HG02885 (cell line): ENCODE data around the gene TPD52L1.
"Not testable (repeated sequence)": the region's sequence is repeated elsewhere in the genome, so short reads cannot be mapped to it uniquely, and the experiment has no call there.

Experiments
- ATAC-seq: cut with Tn5 transposase; IDR thresholded peaks from one replicate; pipeline ENCODE4 v1.9.1; 2021; ENCODE audit warnings: mild to moderate bottlenecking; ENCODE audit not compliant: unreplicated experiment, poor library complexity

TPD52L1 gene

DNA sequence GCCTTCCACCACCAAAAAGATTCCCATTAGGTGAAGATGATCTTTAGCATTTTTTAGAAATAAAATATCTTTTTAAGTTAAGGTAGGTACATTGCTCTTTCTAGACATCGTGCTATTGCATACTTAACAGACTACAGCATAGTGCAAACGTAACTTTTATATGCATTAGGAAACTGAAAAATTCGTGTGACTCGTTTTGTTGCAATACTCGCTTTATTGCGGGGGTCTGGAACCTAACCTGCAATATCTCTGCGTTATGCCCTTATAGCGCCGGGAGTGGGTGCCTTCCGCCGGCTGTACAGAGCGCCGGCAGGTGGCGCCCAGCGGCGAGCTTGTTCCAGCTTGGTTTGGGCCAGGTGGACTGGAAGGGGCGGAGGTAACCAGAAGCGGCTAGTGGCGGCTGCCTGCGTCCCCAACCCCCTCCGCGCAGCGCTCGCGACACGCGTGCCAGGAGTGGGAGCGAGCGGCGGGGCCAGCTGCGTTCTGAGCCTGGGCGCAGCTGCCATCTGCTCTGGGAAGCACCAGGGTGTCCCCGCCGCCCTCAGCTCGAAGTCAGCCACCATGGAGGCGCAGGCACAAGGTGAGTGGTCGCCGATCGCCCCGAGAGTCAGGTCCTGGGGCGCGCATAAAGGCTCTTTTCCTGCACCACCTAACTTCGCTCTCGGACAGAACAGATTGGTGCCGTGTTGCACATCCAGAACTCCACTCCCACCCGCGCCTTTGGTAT is at the start of gene TPD52L1:
TPD52L1 (plus strand) TSS at position 383 of the 727 bp plus-strand sequence; CDS start at position 562, 179 bp downstream.
- ATAC-seq: peak; percentile 98

DNA sequence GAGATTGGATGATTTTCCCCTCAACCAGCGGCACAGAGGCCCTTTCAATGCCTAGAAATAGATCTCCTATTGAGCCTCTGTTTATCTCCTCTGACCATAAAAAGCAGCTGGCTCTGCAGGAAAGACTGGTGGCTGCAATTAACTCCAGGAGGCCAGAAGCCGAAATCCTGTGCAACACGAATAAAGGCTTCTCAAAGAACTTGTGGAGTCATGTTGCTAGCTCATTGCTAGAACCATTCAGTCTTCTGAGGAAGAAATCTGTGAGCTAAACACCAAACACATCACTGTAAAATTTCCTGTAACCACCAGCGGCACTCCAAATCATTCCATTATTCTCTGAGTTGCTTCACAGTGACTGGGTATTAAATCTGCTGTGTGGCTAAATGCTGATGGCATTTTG is 49.1 kb upstream of the TPD52L1 start:
- ATAC-seq: no peak

- no peak for ATAC-seq
These were observed 46.5 kb upstream of the TPD52L1 start for GRCh38 chr6:125107048-125107447.

DNA sequence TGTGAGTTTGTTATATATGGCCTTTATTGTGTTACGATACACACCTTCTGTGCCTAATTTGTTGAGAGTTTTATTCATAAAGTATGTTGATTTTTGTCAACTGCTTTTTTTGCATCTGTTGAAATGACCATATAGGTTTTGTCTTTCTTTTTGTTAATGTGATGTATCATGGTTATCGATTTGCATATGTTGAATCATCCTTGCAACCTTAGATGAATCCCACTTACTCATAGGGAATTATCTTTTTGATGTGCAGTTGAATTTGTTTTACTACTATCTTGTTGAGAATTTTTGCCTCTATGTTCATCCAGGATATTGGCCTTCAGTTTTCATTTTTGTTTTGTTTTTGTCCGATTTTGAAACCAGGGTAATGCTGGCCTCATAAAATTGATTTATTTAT is 45.7 kb upstream of the TPD52L1 start:
- no peak for ATAC-seq

GRCh38 chr6:125110056-125110455 is 43.5 kb upstream of the TPD52L1 start:
- no peak for ATAC-seq

GRCh38 chr6:125111219-125111983 is 42.2 kb upstream of the TPD52L1 start:
- no peak for ATAC-seq

GRCh38 chr6:125112934-125113333 is 40.6 kb upstream of the TPD52L1 start:
- ATAC-seq: no peak

- no peak for ATAC-seq
These were observed 39.2 kb upstream of the TPD52L1 start for GRCh38 chr6:125114248-125114858.

DNA sequence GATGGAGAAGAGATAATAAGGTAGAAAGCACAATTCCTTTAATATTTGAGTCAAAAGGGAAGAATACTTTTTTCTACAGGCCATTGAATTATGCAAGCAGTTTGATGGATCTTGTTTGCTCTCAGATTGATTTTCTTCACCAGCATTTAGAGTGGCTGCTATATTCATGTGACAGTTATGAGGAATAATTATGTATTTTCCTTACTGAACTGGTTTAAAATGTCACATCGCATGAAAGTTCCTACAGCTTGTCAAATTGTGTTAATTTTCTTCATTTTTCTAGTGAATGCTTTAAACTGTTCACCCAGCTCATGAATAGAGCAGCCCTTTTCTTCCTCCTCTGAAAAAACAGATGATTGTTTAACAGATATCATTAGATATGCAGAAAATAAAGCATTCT is 37.4 kb upstream of the TPD52L1 start:
- no peak for ATAC-seq

- ATAC-seq: no peak
These were observed 36.9 kb upstream of the TPD52L1 start for GRCh38 chr6:125116710-125117109.

GRCh38 chr6:125117818-125118217 is 35.8 kb upstream of the TPD52L1 start:
- no peak for ATAC-seq

- ATAC-seq: no peak
These were observed 33.5 kb upstream of the TPD52L1 start for GRCh38 chr6:125120054-125120590.

DNA sequence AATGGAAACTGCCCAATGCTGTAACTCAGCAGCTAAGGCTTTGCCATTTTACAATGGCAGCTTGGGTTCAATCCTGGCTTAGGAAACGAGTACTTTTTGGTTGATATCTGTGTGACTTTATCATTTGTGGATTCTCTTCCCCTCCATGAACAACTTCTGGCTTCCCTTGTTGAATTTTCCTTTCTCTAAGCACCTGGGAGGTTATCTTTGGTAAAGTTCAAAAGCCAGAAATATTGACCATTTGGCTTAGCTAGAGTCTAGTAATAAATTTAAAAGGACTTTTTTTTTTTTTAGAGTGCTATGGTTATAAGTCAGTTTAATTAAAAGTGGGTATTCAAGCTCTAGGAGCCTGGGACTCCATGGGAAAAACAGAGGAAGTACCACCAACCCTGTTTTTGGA is 31.7 kb upstream of the TPD52L1 start:
- no peak for ATAC-seq

DNA sequence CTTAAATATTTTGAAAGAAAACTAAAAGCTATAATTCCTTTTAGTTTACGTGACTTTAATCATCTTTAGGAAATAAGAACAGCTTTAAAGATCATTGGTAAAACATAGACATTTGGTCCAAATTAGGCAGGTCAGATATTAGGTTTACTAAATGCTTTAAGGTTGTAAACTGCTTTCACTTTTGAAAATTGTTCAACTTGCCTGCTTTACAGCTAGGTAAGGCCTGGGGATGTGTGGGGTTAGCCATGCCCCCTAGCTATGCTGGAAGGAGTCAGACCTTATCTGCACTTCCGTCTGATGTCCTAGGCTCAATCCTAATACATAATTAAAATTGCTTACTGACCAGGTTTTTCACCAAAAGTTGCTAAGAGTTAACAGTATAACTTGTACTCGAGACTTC is 30.5 kb upstream of the TPD52L1 start:
- ATAC-seq: no peak

- ATAC-seq: no peak
These were observed 30.0 kb upstream of the TPD52L1 start for GRCh38 chr6:125123468-125124048.

- ATAC-seq: no peak
These were observed 29.4 kb upstream of the TPD52L1 start for GRCh38 chr6:125124049-125124669.

GRCh38 chr6:125125856-125126255 is 27.7 kb upstream of the TPD52L1 start:
- not testable (repeated sequence) for ATAC-seq

DNA sequence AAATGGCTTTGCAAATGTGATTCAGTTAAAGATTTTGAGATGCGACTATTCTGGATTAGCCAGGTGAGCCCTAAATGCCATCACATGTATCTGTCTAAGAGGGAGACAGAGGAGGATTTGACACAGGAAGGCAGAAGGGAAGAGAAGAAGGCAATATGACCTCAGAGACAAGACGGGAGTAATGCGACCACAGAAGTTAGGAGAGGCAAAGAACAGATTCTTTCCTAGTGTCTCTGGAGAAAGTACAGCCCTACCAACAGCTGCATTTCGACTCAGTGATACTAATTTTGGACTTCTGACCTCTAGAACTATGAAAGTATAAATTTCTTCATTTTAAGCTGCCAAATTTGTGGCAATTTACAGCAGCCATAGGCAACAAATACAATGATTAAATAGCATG is 24.2 kb upstream of the TPD52L1 start:
- no peak for ATAC-seq

DNA sequence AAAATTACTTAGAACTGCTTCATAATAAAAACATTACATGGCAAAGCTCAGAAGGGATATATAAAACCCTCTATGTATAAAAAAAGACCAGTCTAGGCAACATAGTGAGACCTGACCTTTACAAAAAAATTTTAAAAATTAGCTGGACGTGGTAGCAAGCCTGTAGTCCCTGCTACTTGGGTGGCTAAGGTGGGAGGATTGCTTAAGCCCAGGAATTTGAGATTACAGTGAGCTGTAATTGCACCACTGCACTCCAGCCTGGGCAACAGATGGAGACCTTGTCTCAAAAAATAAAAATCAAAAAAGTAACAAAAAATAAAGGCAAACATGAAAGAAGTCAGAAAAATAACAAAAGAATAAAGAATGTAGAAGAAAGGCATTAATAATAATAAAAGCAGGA is 21.5 kb upstream of the TPD52L1 start:
- ATAC-seq: no peak

GRCh38 chr6:125136378-125136777 is 17.2 kb upstream of the TPD52L1 start:
- ATAC-seq: no peak
